ENCODE measurements around the gene LSM10. TPM values are rescaled to one million over a fixed set of nuclear protein-coding genes. Genes with fewer than 3 reads are reported as not detected.

The LSM10 gene
- total and polyA plus RNA-seq, 9 of the 15 experiments (the other 6 are each of a cell fraction or from before 2014, with no cell fraction given) = 13.2 to 146 (median 68.9) TPM

DNA sequence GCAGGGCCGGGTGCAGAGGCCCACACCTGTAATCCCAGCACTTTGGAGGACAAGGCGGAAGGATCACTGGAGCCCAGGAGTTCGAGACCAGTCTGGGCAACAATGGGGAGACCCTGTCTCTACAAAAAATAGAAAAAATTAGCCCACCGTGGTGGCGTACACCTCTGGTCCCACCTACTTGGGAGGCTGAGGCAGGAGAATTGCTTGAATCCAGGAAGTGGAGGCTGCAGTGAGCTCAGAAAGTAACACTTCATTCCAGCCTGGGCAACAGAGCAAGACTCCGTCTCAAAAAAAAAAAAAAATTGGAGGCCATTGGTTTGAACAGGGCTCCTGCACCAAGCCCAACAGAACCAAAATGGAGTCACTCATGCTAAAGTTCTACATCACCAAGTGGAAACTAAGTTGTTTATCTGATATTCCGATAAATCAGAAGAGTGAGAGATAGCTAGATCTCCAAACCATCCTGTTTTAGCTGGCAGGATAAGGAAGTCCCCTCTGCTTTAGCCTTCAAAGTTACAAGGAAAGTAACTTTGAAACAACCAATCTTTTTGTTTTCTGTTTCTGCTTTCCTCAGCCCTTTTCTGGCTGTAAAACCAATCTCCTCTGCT is 766 bp upstream of the LSM10 start (continued):
- TF ChIP-seq KLF10 (CRISPR knock-in tag; IDR thresholded peaks at IDR 0.05) = 0 out of 2 replicates have a peak, but pooled peaks have one; percentile 57
- TF ChIP-seq ZNF140 (CRISPR knock-in tag; IDR thresholded peaks at IDR 0.05) = peak; percentile 75; the same call in 1 of the 2 replicates
- no peak for TF ChIP-seq CBFB (CRISPR knock-in tag; IDR thresholded peaks at IDR 0.05)
- no peak for TF ChIP-seq NCOR1 (IDR thresholded peaks at IDR 0.05)
- TF ChIP-seq EZH2 (IDR thresholded peaks at IDR 0.05; ENCODE audit: borderline replicate concordance, low read depth, low read length) = no peak
- TF ChIP-seq BCL6 (CRISPR knock-in tag; IDR thresholded peaks at IDR 0.05) = peak; percentile 87
- peak; percentile 90; the same call in 1 of the 2 replicates for TF ChIP-seq ERF (CRISPR knock-in tag; IDR thresholded peaks at IDR 0.05)
- peak; percentile 95 for TF ChIP-seq PYGO2 (tag; IDR thresholded peaks at IDR 0.05)
- no peak for TF ChIP-seq MYBL2 (IDR thresholded peaks at IDR 0.05; ENCODE audit: low read depth)
- TF ChIP-seq MYBL2 (CRISPR knock-in tag; IDR thresholded peaks at IDR 0.05; ENCODE audit: borderline replicate concordance) = no peak
- TF ChIP-seq ZNF586 (CRISPR knock-in tag; conservative IDR thresholded peaks at IDR 0.05) = no peak
- no peak for TF ChIP-seq RBM39 (optimal IDR thresholded peaks at IDR 0.05; ENCODE audit: low read depth, low read length)
- peak; percentile 68 for TF ChIP-seq NFE2L1 (tag; IDR thresholded peaks at IDR 0.05; ENCODE audit: borderline replicate concordance, low read depth)
- peak; percentile 86 for TF ChIP-seq ZNF239 (CRISPR knock-in tag; IDR thresholded peaks at IDR 0.05)
- no peak for TF ChIP-seq ZNF12 (CRISPR knock-in tag; IDR thresholded peaks at IDR 0.05)
- TF ChIP-seq RUNX1 (IDR thresholded peaks at IDR 0.05; ENCODE audit: low read depth) = no peak
- TF ChIP-seq ZNF354B (CRISPR knock-in tag; IDR thresholded peaks at IDR 0.05) = peak; percentile 83
- no peak for TF ChIP-seq GTF2F1 (IDR thresholded peaks at IDR 0.05; ENCODE audit: low read depth, low read length)
- peak; percentile 20 for TF ChIP-seq RBM25 (IDR thresholded peaks at IDR 0.05; ENCODE audit: low read depth, low read length, severe bottlenecking)
- TF ChIP-seq, protein P1, sequence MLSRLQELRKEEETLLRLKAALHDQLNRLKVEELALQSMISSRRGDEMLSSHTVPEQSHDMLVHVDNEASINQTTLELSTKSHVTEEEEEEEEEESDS (CRISPR knock-in tag; IDR thresholded peaks at IDR 0.05) = 0 out of 2 replicates have a peak, but pooled peaks have one; percentile 32
- TF ChIP-seq ZNF592 (IDR thresholded peaks at IDR 0.05) = peak; percentile 100
- TF ChIP-seq ZNF696 (CRISPR knock-in tag; conservative IDR thresholded peaks at IDR 0.05) = 0 out of 2 replicates have a peak, but pooled peaks have one; percentile 33
- peak; percentile 94; the same call in 1 of the 2 replicates for TF ChIP-seq ZNF589 (CRISPR knock-in tag; IDR thresholded peaks at IDR 0.05; ENCODE audit: low read depth)
- TF ChIP-seq BCOR (IDR thresholded peaks at IDR 0.05) = no peak
- TF ChIP-seq DMBX1 (CRISPR knock-in tag; IDR thresholded peaks at IDR 0.05; ENCODE audit: borderline replicate concordance) = peak; percentile 98
- TF ChIP-seq, protein P2, sequence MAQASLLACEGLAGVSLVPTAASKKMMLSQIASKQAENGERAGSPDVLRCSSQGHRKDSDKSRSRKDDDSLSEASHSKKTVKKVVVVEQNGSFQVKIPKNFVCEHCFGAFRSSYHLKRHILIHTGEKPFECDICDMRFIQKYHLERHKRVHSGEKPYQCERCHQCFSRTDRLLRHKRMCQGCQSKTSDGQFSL (CRISPR knock-in tag; IDR thresholded peaks at IDR 0.05) = no peak
- TF ChIP-seq, protein P2 (tag; IDR thresholded peaks at IDR 0.05) = peak in 1 of 2 experiments; percentile 98; a peak in 2 of 4 replicates

Measured in K562 (cell line).